SU-DHL-6 (cell line): ENCODE data around the gene TMA7B.

Experiments used
- EZH2phosphoT487 ChIP-seq: fragments of 200-600 bp; sonication (generic), shearing (Covaris generic); conservative IDR thresholded peaks from 2 replicates; pipeline ENCODE4 v1.6.1; 2018; ENCODE audit warnings: mild to moderate bottlenecking, antibody characterized with exemption, low read length, moderate library complexity, mixed read lengths
- TF ChIP-seq, protein P1 (sequence below): fragments of 200-600 bp; sonication (generic); IDR thresholded peaks from one replicate; pipeline ENCODE4 v1.5.1; 2017; ENCODE audit warnings: antibody characterized with exemption, mild to moderate bottlenecking, low read length, moderate library complexity; ENCODE audit not compliant: insufficient read depth, poor library complexity, severe bottlenecking

DNA sequence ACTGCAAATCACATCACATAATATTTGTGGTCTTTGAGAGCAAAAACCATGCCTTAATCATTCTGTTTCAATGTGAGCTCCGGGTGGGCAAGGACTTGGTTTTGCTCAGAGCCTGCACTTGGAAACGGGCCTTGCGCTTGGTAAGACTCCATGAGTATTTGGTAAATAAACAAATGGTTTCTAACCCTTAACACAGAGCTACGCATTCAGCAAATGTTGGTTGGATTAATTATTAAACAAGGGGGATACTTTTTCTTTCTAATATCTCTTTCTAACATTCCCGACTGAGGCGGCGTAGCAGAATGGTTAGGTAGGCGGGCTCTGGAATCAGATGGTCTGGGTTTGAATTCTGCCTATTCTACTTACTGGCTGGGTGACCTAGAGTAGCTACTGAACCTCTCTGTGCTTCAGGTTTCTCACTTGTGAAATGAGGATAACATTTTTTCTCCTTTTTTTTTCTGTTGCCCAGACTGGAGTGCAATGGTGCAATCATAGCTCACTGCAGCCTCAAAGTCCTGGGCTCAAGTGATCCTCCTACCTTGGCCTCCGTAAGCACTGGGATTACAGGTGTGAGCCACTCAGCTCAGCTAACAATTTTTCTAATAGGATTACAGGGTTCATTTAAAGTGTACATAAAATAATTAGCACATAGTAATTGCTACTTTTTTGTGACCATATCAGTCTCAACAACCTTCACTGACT, 31.1 kb downstream of the TMA7B start:
- TF ChIP-seq, protein P1, sequence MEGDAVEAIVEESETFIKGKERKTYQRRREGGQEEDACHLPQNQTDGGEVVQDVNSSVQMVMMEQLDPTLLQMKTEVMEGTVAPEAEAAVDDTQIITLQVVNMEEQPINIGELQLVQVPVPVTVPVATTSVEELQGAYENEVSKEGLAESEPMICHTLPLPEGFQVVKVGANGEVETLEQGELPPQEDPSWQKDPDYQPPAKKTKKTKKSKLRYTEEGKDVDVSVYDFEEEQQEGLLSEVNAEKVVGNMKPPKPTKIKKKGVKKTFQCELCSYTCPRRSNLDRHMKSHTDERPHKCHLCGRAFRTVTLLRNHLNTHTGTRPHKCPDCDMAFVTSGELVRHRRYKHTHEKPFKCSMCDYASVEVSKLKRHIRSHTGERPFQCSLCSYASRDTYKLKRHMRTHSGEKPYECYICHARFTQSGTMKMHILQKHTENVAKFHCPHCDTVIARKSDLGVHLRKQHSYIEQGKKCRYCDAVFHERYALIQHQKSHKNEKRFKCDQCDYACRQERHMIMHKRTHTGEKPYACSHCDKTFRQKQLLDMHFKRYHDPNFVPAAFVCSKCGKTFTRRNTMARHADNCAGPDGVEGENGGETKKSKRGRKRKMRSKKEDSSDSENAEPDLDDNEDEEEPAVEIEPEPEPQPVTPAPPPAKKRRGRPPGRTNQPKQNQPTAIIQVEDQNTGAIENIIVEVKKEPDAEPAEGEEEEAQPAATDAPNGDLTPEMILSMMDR = no peak
- TF ChIP-seq EZH2phosphoT487 = no peak
